Epithelial cell of proximal tubule (primary cell): ENCODE measurements around the gene COL23A1. TPM values are rescaled to one million over a fixed set of nuclear protein-coding genes. Genes with fewer than 3 reads are reported as not detected.

Experiments
- DNase-seq: peaks from one replicate; pipeline ENCODE4 v3.0.0-alpha.2; 2011; ENCODE audit warnings: low read depth
- H3K4me3 ChIP-seq: 2 replicates; pipeline ENCODE4 v1.5.1; 2011; ENCODE audit warnings: low read depth, mild to moderate bottlenecking, low read length
- total RNA-seq: library from RNA; depleted of rRNA; stranded (reverse); fragments of >200 nt; gene quantifications from 2 replicates; pipeline ENCODE4 v1.2.3, GENCODE V29; 2015
- TF ChIP-seq, protein P1 (sequence below): conservative IDR thresholded peaks from 2 replicates; pipeline ENCODE4 v1.5.1; 2012; ENCODE audit warnings: low read depth, mild to moderate bottlenecking, low read length

The COL23A1 gene
- total RNA-seq, 1 donor from 2014 or later = not detected

DNA sequence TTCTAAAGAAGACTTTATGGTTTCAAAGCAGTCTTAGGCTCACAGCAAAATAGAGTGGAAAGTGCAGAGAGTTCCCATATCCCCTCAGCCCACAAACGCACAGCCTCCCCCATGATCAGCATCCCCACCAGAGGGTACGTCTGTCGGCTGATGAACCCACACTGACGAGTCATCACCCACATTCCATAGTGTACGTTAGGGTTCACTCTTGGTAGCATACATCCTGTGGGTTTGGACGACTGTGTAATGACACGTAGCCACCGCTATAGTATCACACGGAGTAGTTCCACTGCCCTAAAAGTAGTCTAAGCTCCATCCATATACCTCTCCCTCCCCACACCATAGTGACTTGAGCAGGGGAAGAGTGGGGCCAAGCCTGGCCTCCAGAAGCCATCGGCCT, 221.9 kb downstream of the COL23A1 start:
- TF ChIP-seq, protein P1, sequence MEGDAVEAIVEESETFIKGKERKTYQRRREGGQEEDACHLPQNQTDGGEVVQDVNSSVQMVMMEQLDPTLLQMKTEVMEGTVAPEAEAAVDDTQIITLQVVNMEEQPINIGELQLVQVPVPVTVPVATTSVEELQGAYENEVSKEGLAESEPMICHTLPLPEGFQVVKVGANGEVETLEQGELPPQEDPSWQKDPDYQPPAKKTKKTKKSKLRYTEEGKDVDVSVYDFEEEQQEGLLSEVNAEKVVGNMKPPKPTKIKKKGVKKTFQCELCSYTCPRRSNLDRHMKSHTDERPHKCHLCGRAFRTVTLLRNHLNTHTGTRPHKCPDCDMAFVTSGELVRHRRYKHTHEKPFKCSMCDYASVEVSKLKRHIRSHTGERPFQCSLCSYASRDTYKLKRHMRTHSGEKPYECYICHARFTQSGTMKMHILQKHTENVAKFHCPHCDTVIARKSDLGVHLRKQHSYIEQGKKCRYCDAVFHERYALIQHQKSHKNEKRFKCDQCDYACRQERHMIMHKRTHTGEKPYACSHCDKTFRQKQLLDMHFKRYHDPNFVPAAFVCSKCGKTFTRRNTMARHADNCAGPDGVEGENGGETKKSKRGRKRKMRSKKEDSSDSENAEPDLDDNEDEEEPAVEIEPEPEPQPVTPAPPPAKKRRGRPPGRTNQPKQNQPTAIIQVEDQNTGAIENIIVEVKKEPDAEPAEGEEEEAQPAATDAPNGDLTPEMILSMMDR = no peak
- H3K4me3 ChIP-seq = no peak overlapping the region
- no peak for DNase-seq

DNA sequence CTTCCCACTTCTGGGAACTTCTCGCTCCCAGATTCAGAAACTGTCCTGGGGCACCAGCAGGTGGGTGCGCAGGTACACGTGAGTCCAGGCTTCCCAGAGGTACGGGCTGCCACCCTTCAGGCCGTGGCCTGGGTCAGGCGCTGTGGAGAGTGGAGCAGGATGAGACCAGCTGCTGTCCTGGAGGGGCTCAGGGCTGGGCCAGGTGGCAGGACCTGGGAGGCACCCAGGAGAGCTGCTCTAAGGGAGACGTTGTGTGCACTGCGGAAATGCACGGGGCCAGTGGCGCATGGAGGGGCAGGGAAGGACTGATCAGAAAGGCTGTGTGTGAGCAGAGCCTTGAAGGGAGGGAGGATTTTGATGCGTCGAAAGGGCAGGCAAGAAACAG, 222.5 kb downstream of the COL23A1 start:
- no peak for DNase-seq
- H3K4me3 ChIP-seq = no peak overlapping the region
- TF ChIP-seq, protein P1 = no peak

DNA sequence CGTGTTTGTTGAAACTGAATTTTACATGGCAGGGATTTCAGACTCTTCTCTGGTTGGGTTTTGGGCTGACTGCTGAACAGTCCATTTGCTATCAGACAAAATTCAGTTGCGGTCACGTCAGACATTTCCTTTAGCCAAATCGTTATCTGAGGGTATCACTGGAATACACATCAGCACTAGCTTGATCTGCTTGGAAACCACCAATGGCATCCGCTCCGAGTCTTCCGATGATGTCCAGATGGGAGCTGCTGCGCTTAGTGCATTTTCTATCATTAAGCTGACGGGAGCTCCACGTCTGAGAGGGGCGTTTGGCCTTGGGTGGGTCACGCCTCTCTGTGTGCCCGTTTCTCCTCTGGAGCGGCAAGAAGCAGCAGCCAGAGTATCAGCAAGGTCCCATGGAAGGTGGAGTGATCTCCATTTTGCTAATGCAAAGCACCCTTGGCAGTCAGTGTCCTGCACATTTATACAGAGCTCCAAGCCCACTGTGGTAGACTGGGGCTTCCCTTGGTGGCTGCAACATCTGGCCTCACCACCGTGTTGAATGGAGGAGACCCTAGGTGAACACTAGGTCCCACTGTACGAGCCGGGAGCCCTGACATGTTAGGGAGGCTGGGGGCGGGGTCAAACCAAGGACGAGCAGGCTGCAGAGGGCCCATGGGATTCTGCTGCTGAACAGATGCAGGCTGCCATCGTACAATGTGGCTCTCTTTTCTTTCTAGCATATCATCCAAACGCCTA, 223.0 kb downstream of the COL23A1 start:
- TF ChIP-seq, protein P1 = no peak
- no peak overlapping the region for H3K4me3 ChIP-seq
- no peak for DNase-seq

GRCh38 chr5:178365501-178366440, 224.4 kb downstream of the COL23A1 start:
- DNase-seq = no peak
- TF ChIP-seq, protein P1 = no peak
- H3K4me3 ChIP-seq = no peak overlapping the region

DNA sequence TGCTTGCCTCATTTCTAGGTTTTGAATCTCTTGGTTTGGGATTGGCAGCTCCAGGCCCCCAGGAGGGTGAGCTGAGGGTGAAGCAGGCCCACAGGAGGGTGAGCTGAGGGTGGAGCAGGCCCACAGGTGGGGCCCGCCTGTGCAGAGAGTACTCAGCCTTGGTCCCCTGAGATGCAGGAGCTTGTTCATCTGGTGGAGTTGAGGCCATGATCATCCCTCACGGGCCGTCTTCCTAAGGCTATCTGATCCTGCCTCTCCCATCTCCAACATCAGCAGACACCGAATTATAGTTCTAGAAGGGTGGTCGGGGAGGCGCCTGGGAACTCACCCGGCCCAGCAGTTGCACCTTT, 225.9 kb downstream of the COL23A1 start:
- TF ChIP-seq, protein P1 = no peak
- DNase-seq = no peak
- no peak overlapping the region for H3K4me3 ChIP-seq

- DNase-seq = no peak
- TF ChIP-seq, protein P1 = no peak
These were observed 226.5 kb downstream of the COL23A1 start for GRCh38 chr5:178363501-178364325.

More at GRCh38 chr5:178363501-178364325, 226.5 kb downstream of the COL23A1 start:
- no peak overlapping the region for H3K4me3 ChIP-seq
